CD14-positive monocyte (primary cell): ENCODE data around the gene CELSR1. TPM values are rescaled to one million over a fixed set of nuclear protein-coding genes. Genes with fewer than 3 reads are reported as not detected.

Source experiments
- DNase-seq, 3 donors: peaks; one replicate each; pipeline ENCODE4 v3.0.0-alpha.2; 2011 to 2022
- H2AFZ ChIP-seq: 2 replicates; pipeline ENCODE4 v1.6.0; 2012; ENCODE audit warnings: mild to moderate bottlenecking, low read depth, low read length, inconsistent platforms; ENCODE audit not compliant: insufficient read depth, poor library complexity, severe bottlenecking
- H3K27ac ChIP-seq, 2 donors: 1 replicate in 1 of 2; 2 replicates in 1 of 2; pipeline ENCODE4 v1.5.1; 2012 to 2013; ENCODE audit warnings: low read length in 2 of 2, control low read depth in 1 of 2, inconsistent platforms in 1 of 2, low read depth in 1 of 2, mild to moderate bottlenecking in 1 of 2
- H3K27me3 ChIP-seq, 2 donors: one replicate each; pipeline versions ENCODE4 v1.6.0 to v1.6.1; 2011 to 2013; ENCODE audit warnings: low read length in 2 of 2; ENCODE audit not compliant: control insufficient read depth in 2 of 2, insufficient read depth in 2 of 2
- H3K36me3 ChIP-seq, 2 donors: replicated peaks in 1 of 2; 1 replicate in 1 of 2; 2 replicates in 1 of 2; pipeline versions ENCODE4 v1.5.1 to v1.6.1; 2012 to 2013; ENCODE audit warnings: low read length in 2 of 2, control low read depth in 1 of 2, inconsistent platforms in 1 of 2, mild to moderate bottlenecking in 1 of 2; ENCODE audit not compliant: insufficient read depth in 2 of 2, control insufficient read depth in 1 of 2
- H3K4me1 ChIP-seq, 2 donors: 1 replicate in 1 of 2; 2 replicates in 1 of 2; pipeline versions ENCODE4 v1.5.1 to v1.6.1; 2012 to 2013; ENCODE audit warnings: low read length in 2 of 2, control low read depth in 1 of 2, inconsistent platforms in 1 of 2, mild to moderate bottlenecking in 1 of 2, moderate library complexity in 1 of 2; ENCODE audit not compliant: insufficient read depth in 2 of 2, control insufficient read depth in 1 of 2
- H3K4me2 ChIP-seq: replicated peaks from 2 replicates; pipeline ENCODE3; 2012; ENCODE audit warnings: low read length, moderate library complexity, mild to moderate bottlenecking; ENCODE audit not compliant: poor library complexity, severe bottlenecking; ENCODE audit errors: extremely low read depth
- H3K4me3 ChIP-seq, 3 experiments: fragments of 200-600 bp in 1 of 3; sonication (generic) in 1 of 3; replicated peaks in 1 of 3; 1 replicate in 2 of 3; 2 replicates in 1 of 3; pipeline ENCODE4 v1.5.1; 2011 to 2013; ENCODE audit warnings: low read length in 3 of 3, mild to moderate bottlenecking in 3 of 3, control low read depth in 2 of 3, low read depth in 2 of 3, inconsistent platforms in 1 of 3, moderate library complexity in 1 of 3
- H3K79me2 ChIP-seq: 2 replicates; pipeline ENCODE4 v1.6.0; 2012; ENCODE audit warnings: mild to moderate bottlenecking, control low read depth, inconsistent platforms, low read length, moderate library complexity; ENCODE audit not compliant: insufficient read depth
- H3K9ac ChIP-seq: 2 replicates; pipeline ENCODE4 v1.6.0; 2017; ENCODE audit warnings: low read length, mild to moderate bottlenecking; ENCODE audit not compliant: insufficient read depth, poor library complexity, severe bottlenecking
- H3K9me3 ChIP-seq, 2 donors: replicated peaks in 1 of 2; 1 replicate in 1 of 2; 2 replicates in 1 of 2; pipeline versions ENCODE4 v1.5.1 to v1.6.1; 2012 to 2013; ENCODE audit warnings: low read length in 2 of 2, control low read depth in 1 of 2; ENCODE audit not compliant: control insufficient read depth in 1 of 2, insufficient read depth in 1 of 2
- H4K20me1 ChIP-seq: 2 replicates; pipeline ENCODE4 v1.6.0; 2012; ENCODE audit warnings: mild to moderate bottlenecking, low read length, control low read depth, moderate library complexity; ENCODE audit not compliant: insufficient read depth
- H3K27ac Mint-ChIP-seq, 7 donors: one replicate each; pipeline ENCODE4 v1.8.0; 2020; ENCODE audit warnings: mild to moderate bottlenecking in 7 of 7, mixed read lengths in 7 of 7, moderate library complexity in 6 of 7, inconsistent platforms in 2 of 7
- H3K27me3 Mint-ChIP-seq, 3 donors: one replicate each; pipeline ENCODE4 v1.8.0; 2021 to 2022; ENCODE audit warnings: low read depth in 3 of 3, mild to moderate bottlenecking in 3 of 3, mixed read lengths in 3 of 3, moderate library complexity in 3 of 3, inconsistent platforms in 1 of 3
- H3K36me3 Mint-ChIP-seq, 2 donors: one replicate each; pipeline ENCODE4 v1.8.0; 2020; ENCODE audit warnings: mixed read lengths in 2 of 2, inconsistent platforms in 1 of 2, mild to moderate bottlenecking in 1 of 2
- H3K4me1 Mint-ChIP-seq: one replicate; pipeline ENCODE4 v1.8.0; 2020; ENCODE audit warnings: mild to moderate bottlenecking, mixed read lengths
- H3K4me3 Mint-ChIP-seq, 2 donors: one replicate each; pipeline ENCODE4 v1.8.0; 2020; ENCODE audit warnings: mild to moderate bottlenecking in 2 of 2, mixed read lengths in 2 of 2, moderate library complexity in 1 of 2
- H3K9me3 Mint-ChIP-seq, 7 donors: one replicate each; pipeline ENCODE4 v1.8.0; 2020 to 2022; ENCODE audit warnings: mixed read lengths in 7 of 7, mild to moderate bottlenecking in 6 of 7, moderate library complexity in 6 of 7, inconsistent platforms in 2 of 7
- WGBS: methylation state at CpG from one replicate; pipeline ENCODE4 v1.1.5; 2013; ENCODE audit warnings: missing lambda C conversion rate; ENCODE audit not compliant: insufficient coverage; 5-methylcytosine and 5-hydroxymethylcytosine counted together
- intact Hi-C, 2 donors: fragments of 100-400 bp; cut with micrococcal nuclease; formaldehyde crosslinking; loops; one replicate each; pipeline versions ENCODE4 v1.15.0 to v1.15.1; 2023
- polyA plus RNA-seq, 3 donors: library from polyadenylated mRNA; depleted of rRNA in 1 of 3; unstranded in 2 of 3; stranded (reverse) in 1 of 3; fragments of 300-500 nt in 2 of 3; fragments of >200 nt in 1 of 3; fragmentation: Illumina TruSeq in 2 of 3; gene quantifications; 1 replicate in 2 of 3; 2 replicates in 1 of 3; pipeline ENCODE4 v1.2.3, GENCODE V29; 2012 to 2021
- TF ChIP-seq, protein P1 (sequence below): fragments of 200-600 bp; IDR thresholded peaks from one replicate; pipeline ENCODE4 v1.8.0; 2022; ENCODE audit warnings: antibody characterized with exemption, mild to moderate bottlenecking

CELSR1 gene
- polyA plus RNA-seq, 3 donors: 0.16 TPM; not detected in 2

DNA sequence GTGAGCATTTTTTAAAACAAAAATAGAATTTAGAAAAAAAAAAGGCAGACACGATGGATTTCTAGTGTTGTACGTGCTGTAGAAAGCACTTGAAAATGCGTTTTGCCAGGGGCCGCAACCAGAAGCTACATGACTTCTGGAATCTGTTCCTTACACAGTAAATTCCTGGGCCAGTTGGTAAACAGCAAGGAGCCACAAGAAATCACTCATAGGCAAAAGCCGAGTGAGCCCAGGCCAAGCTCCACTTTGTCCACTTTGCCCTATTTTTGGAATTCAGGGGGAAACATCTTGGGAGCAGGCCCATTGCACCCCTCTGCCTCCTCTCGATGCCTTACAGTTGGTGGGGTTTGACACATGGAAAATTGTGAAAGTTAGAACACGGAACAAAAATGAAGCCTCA lies 4.1 kb upstream of the CELSR1 start:
- Histone ChIP-seq H2AFZ (no peak overlapping the region), H3K9ac (no peak overlapping the region), H3K4me1 (peaks cover 10 to 12% of the 10 kb centered on the region in 2 donors), H3K79me2 (no peaks in the 10 kb centered on the region), H3K4me3 (no peak overlapping the region), H3K36me3 (no peaks in the 10 kb centered on the region), H3K9me3 (peaks cover 0 to 6% of the 10 kb centered on the region in 2 donors), H3K4me2 (no peak overlapping the region), H3K27ac (no peak overlapping the region), H3K27me3 (peaks cover 19 to 32% of the 10 kb centered on the region in 2 donors), H4K20me1 (no peaks in the 10 kb centered on the region)
- intact Hi-C loops: loop anchor here (5.0 to 10.0 kb wide), 2 partner anchors 417 to 419 kb away; no protein-coding TSS in a partner anchor
- peaks cover 3 to 5% of the 10 kb centered on the region in 2 donors for H3K36me3 Mint-ChIP-seq
- H3K27ac Mint-ChIP-seq: no peak overlapping the region
- TF ChIP-seq, protein P1, sequence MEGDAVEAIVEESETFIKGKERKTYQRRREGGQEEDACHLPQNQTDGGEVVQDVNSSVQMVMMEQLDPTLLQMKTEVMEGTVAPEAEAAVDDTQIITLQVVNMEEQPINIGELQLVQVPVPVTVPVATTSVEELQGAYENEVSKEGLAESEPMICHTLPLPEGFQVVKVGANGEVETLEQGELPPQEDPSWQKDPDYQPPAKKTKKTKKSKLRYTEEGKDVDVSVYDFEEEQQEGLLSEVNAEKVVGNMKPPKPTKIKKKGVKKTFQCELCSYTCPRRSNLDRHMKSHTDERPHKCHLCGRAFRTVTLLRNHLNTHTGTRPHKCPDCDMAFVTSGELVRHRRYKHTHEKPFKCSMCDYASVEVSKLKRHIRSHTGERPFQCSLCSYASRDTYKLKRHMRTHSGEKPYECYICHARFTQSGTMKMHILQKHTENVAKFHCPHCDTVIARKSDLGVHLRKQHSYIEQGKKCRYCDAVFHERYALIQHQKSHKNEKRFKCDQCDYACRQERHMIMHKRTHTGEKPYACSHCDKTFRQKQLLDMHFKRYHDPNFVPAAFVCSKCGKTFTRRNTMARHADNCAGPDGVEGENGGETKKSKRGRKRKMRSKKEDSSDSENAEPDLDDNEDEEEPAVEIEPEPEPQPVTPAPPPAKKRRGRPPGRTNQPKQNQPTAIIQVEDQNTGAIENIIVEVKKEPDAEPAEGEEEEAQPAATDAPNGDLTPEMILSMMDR: no peak
- DNase-seq: no peak
- peaks cover 17% of the 10 kb centered on the region for H3K4me1 Mint-ChIP-seq
- H3K9me3 Mint-ChIP-seq: peaks cover 0 to 10% (median 2%) of the 10 kb centered on the region in 7 donors
- WGBS: 98% methylated on average over 6 of the region's 7 CpGs
- H3K4me3 Mint-ChIP-seq: no peak overlapping the region
- H3K27me3 Mint-ChIP-seq: peaks cover 31 to 49% (median 39%) of the 10 kb centered on the region in 3 donors

DNA sequence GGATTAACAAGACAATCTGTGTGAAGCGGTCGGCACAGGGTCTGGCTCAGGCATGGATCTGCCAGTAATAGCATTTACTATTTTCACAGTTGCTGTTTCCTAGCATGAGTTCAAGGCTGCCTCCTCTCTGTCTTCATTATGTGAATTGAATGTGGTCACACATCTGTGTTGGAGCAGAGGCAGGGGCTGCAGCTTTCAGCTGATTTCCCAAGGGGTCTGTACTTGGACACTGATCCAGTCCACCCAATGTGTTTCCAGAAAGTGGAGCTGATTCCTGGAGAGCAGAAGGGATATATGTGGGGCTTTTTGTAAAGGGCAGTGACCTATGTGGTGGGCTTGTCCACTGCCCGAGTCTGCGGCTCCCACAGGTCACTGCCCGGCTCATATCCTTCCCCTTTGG lies 3.5 kb upstream of the CELSR1 start:
- no peaks in the 10 kb centered on the region for H3K36me3 ChIP-seq
- H3K27me3 Mint-ChIP-seq: peaks cover 35 to 53% (median 43%) of the 10 kb centered on the region in 3 donors
- no peak overlapping the region for H3K4me2 ChIP-seq
- no peaks in the 10 kb centered on the region for H4K20me1 ChIP-seq
- peaks cover 5 to 7% of the 10 kb centered on the region in 2 donors for H3K36me3 Mint-ChIP-seq
- no peak overlapping the region for H3K4me3 Mint-ChIP-seq
- H3K4me1 ChIP-seq: peaks cover 10 to 12% of the 10 kb centered on the region in 2 donors
- peaks cover 22 to 36% of the 10 kb centered on the region in 2 donors for H3K27me3 ChIP-seq
- H3K9ac ChIP-seq: no peak overlapping the region
- TF ChIP-seq, protein P1: no peak
- no peak overlapping the region for H3K27ac ChIP-seq
- H3K9me3 Mint-ChIP-seq: peaks cover under 1 to 13% (median 5%) of the 10 kb centered on the region in 7 donors
- no peak overlapping the region for H2AFZ ChIP-seq
- no peaks in the 10 kb centered on the region for H3K79me2 ChIP-seq
- DNase-seq: no peak
- 98% methylated on average over 5 of the region's 5 CpGs for WGBS
- peaks cover 15% of the 10 kb centered on the region for H3K4me1 Mint-ChIP-seq
- peaks cover 3 to 10% of the 10 kb centered on the region in 2 donors for H3K9me3 ChIP-seq
- intact Hi-C loops: loop anchor here (5.0 to 10.0 kb wide), 2 partner anchors 416 to 419 kb away; no protein-coding TSS in a partner anchor
- no peak overlapping the region for H3K4me3 ChIP-seq
- no peak overlapping the region for H3K27ac Mint-ChIP-seq
